Epithelial cell of esophagus (primary cell): ENCODE data around the gene KRTAP17-1.

ENCODE experiments used
- DNase-seq: peaks from one replicate; pipeline ENCODE4 v3.0.0; 2010; ENCODE audit warnings: low read depth
- H3K4me3 ChIP-seq: 2 replicates; pipeline ENCODE4 v1.5.1; 2011; ENCODE audit warnings: mild to moderate bottlenecking, low read length, control low read depth
- TF ChIP-seq, protein P1 (sequence below): IDR thresholded peaks from 2 replicates; pipeline ENCODE4 v1.5.1; 2011; ENCODE audit warnings: low read depth, mild to moderate bottlenecking, low read length, control low read depth, inconsistent platforms; ENCODE audit not compliant: insufficient read depth; ENCODE audit errors: missing control alignments

KRTAP17-1 gene

DNA sequence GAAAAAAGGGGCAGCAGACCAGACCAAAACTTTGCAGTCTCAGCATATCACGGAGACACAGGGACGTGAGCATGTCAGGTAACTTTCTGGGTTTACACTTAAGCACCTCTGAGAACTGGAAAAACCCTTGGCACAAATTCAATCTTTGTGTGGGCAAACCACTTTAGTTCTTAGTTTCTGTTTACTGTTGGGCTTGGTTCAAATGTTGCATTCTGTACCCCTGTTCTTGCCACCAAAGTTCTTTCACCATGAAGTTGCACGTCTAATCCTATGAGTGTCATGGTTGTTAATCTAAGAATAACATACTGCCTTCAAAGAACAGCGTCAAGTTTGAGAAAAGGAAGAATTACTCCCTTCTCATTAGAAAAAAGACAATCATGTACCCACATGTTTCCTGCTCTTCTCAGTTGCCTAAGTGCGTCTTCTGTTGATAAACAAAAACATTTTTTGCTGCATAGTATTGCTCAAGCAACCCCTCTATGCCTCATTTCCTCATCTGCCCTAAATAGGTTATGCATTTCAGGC is 23.5 kb upstream of the KRTAP17-1 start:
- H3K4me3 ChIP-seq: no peak overlapping the region
- DNase-seq: peak; percentile 94
- TF ChIP-seq, protein P1, sequence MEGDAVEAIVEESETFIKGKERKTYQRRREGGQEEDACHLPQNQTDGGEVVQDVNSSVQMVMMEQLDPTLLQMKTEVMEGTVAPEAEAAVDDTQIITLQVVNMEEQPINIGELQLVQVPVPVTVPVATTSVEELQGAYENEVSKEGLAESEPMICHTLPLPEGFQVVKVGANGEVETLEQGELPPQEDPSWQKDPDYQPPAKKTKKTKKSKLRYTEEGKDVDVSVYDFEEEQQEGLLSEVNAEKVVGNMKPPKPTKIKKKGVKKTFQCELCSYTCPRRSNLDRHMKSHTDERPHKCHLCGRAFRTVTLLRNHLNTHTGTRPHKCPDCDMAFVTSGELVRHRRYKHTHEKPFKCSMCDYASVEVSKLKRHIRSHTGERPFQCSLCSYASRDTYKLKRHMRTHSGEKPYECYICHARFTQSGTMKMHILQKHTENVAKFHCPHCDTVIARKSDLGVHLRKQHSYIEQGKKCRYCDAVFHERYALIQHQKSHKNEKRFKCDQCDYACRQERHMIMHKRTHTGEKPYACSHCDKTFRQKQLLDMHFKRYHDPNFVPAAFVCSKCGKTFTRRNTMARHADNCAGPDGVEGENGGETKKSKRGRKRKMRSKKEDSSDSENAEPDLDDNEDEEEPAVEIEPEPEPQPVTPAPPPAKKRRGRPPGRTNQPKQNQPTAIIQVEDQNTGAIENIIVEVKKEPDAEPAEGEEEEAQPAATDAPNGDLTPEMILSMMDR: no peak

DNA sequence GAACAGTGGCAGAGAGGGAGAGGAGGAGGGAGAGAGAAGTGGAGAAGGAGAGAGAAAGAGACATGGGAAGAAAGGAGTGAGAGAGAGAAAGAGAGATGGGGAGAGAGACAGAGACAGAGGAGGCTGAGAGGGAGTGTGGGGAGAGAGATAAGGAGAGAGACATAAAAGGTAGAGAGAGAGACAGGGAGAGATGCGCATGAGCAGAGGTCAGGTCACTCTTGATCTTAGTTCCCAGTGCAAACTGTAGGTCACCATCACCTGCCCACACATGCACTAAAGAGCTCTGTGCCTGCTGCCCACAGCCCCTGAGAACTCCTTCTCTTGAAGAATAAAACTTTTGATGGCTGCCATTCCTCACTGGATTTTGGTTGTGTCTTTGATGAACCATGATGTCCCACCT is 20.2 kb upstream of the KRTAP17-1 start:
- H3K4me3 ChIP-seq: no peak overlapping the region
- TF ChIP-seq, protein P1: no peak
- no peak for DNase-seq

DNA sequence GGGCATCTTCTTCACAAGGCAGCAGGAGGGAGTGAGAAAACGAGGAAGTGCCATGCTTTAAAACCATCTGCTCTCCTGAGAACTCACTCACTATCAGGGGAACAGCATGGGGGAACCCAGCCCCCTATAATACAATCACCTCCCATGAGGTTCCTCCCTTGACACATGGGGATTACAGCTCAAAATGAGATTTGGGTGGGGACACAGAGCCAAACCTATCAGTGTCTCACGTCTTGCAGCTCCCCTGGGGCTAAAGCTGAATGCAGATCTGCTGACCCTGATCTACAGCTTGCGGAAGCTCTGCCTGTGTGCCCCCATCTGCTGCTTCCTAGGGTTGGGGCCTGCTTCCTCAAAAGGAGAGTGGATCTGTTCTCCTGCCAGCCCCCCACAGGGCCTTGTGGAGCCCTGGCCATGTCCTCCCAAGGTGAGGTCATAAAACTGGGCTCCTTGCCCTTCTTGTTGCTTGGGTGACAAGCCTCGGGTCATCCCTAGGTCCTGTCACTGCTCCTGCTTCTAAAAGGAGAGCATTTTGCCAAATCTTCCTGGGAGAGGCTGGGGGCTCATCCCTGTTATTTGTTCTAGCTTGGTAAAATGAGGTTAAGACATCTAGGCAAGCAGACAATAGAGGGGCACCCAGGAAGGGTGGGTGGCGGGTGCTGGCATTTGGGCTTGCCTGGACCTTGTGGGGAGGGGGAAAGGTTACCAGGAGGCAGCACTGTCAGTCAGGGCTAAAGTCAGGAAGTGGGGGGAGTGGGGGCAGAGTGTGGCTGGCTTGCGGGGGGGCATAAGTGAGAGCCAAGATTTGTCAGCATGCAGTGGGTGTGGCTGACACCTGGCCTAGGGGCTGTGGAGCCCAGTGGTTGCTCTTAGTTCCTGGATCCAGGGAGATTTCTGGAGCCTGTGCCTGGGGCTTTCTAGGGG is 19.1 kb upstream of the KRTAP17-1 start:
- no peak for DNase-seq
- no peak overlapping the region for H3K4me3 ChIP-seq
- TF ChIP-seq, protein P1: no peak

DNA sequence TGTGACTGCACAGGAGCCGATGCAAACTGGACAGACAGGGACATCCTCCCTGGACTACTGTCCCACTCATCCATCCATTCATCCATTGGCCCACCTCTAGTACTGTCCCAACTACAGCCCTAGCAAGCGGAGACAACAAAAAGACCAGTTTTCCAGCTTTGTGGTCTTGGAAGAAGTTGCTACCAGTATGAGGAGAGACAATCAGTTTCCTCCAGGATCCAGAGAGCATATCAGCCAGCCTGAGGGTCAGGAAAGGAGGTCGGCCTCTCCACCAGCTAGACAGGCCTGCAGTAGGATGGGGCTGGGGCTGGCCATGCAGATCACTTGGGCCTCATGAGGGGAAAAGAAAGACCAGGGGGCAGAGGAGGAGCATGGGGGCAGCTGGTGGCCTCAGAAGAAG is 18.3 kb upstream of the KRTAP17-1 start:
- H3K4me3 ChIP-seq: no peak overlapping the region
- TF ChIP-seq, protein P1: no peak
- no peak for DNase-seq

DNA sequence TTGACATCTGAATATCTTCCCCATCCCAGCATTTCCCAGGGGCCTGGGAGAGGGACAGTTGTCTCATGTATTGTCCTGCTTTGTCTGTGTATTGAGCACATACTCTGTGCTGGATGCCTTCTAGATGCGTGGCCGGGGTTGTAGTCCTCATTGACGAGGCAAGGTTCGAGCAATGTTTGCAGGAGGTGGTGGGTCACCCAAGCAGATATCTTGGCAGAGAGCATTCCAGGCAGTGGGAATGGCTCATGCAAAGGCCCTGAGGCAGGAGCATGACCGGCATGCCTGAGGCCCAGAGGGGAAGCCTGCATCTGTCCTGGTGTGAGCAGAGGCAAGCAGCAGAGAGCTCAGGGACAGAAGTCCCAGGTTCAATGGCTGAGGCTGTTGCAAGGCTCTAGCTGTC is 17.6 kb upstream of the KRTAP17-1 start:
- DNase-seq: no peak
- no peak overlapping the region for H3K4me3 ChIP-seq
- TF ChIP-seq, protein P1: no peak

DNA sequence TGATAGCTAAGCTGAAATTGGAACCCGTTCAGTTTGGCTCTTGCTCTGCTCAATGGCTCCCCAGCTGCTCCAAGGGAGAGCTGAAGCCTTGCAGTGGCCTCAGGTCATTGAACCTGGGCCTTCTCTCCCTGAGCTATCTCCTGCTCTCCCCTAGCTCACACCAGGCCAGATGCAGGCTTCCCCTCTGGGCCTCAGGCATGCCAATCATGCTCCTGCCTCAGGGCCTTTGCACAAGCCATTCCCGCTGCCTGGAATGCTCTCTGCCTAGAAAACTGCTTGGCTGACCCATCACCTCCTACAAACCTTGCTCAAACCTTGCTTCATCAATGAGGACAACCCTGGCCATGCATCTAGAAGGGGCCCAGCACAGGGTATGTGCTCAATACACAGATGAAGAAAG is 16.7 kb upstream of the KRTAP17-1 start:
- no peak overlapping the region for H3K4me3 ChIP-seq
- no peak for DNase-seq
- TF ChIP-seq, protein P1: no peak
